IMR-90 (cell line): ENCODE data around the gene KRT36. TPM values are rescaled to one million over a fixed set of nuclear protein-coding genes. Genes with fewer than 3 reads are reported as not detected.

Source experiments
- ATAC-seq: fragments of 200-7000 bp; cut with Tn5 transposase; 2 replicates; pipeline ENCODE4 v1.9.1; 2020; ENCODE audit warnings: low read depth, mild to moderate bottlenecking, moderate library complexity
- BruUV-seq: library from RNA; stranded (reverse); fragments of 400-500 nt; replicated peaks from 2 replicates; lab custom pipeline; 2021; lab: Mats Ljungman, UMichigan
- CTCF ChIA-PET: fragments of 300-600 bp; formaldehyde crosslinking; extraction: SDS; loops from one replicate; lab custom pipeline; 2021; ENCODE audit warnings: antibody characterized with exemption; lab: Yijun Ruan, JAX
- POLR2A ChIA-PET: fragments of 300-600 bp; sonication (Branson Sonifier 250); formaldehyde crosslinking; loops from one replicate; lab custom pipeline; 2022; ENCODE audit warnings: antibody characterized with exemption; ENCODE audit not compliant: unreplicated experiment; lab: Charles Lee
- DNase-seq: peaks from one replicate; pipeline ENCODE4 v3.0.0; 2013
- H2AFZ ChIP-seq: replicated peaks from 2 replicates; pipeline ENCODE3; 2013; ENCODE audit warnings: low read length, mild to moderate bottlenecking; ENCODE audit not compliant: poor library complexity
- H2AK5ac ChIP-seq: 2 replicates; pipeline ENCODE4 v1.6.1; 2013; ENCODE audit warnings: low read depth, low read length, inconsistent platforms
- H2AK9ac ChIP-seq: replicated peaks from 2 replicates; pipeline ENCODE3; 2013; ENCODE audit warnings: mild to moderate bottlenecking, low read depth, low read length, moderate library complexity; ENCODE audit not compliant: poor library complexity
- H2BK120ac ChIP-seq: 2 replicates; pipeline ENCODE4 v1.6.1; 2013; ENCODE audit warnings: low read depth, low read length, inconsistent platforms
- H2BK15ac ChIP-seq: 3 replicates; pipeline ENCODE4 v1.6.1; 2013; ENCODE audit warnings: low read depth, low read length, inconsistent platforms
- H2BK20ac ChIP-seq: 2 replicates; pipeline ENCODE4 v1.6.1; 2013; ENCODE audit warnings: low read depth, mild to moderate bottlenecking, inconsistent platforms, low read length, moderate library complexity
- H2BK5ac ChIP-seq: 2 replicates; pipeline ENCODE4 v1.6.1; 2013; ENCODE audit warnings: mild to moderate bottlenecking, low read depth, low read length, inconsistent platforms; ENCODE audit not compliant: poor library complexity, severe bottlenecking
- H3K14ac ChIP-seq: replicated peaks from 2 replicates; pipeline ENCODE4 v1.6.1; 2013; ENCODE audit warnings: low read depth, low read length, inconsistent platforms
- H3K18ac ChIP-seq: 2 replicates; pipeline ENCODE4 v1.6.1; 2013; ENCODE audit warnings: low read depth, low read length, control low read depth
- H3K23ac ChIP-seq: 2 replicates; pipeline ENCODE4 v1.6.1; 2013; ENCODE audit warnings: low read depth, low read length, inconsistent platforms
- H3K27ac ChIP-seq: 2 replicates; pipeline ENCODE4 v1.5.1; 2013; ENCODE audit warnings: mild to moderate bottlenecking, control low read depth, low read length; ENCODE audit not compliant: insufficient read depth
- H3K27me3 ChIP-seq: 2 replicates; pipeline ENCODE4 v1.6.1; 2013; ENCODE audit warnings: low read length; ENCODE audit not compliant: control insufficient read depth, insufficient read depth
- H3K36me3 ChIP-seq: 2 replicates; pipeline ENCODE4 v1.6.1; 2013; ENCODE audit warnings: low read length, mixed read lengths; ENCODE audit not compliant: control insufficient read depth, insufficient read depth
- H3K4ac ChIP-seq: 2 replicates; pipeline ENCODE4 v1.6.1; 2013; ENCODE audit warnings: low read depth, low read length, inconsistent platforms
- H3K4me1 ChIP-seq: 2 replicates; pipeline ENCODE4 v1.6.1; 2013; ENCODE audit warnings: low read length, mixed read lengths; ENCODE audit not compliant: control insufficient read depth, insufficient read depth
- H3K4me2 ChIP-seq: 2 replicates; pipeline ENCODE4 v1.6.1; 2013; ENCODE audit warnings: low read depth, mild to moderate bottlenecking, control low read depth, low read length, moderate library complexity
- H3K4me3 ChIP-seq: 2 replicates; pipeline ENCODE4 v1.5.1; 2013; ENCODE audit warnings: low read depth, mild to moderate bottlenecking, control low read depth, low read length, moderate library complexity; ENCODE audit not compliant: insufficient read depth
- H3K56ac ChIP-seq: 2 replicates; pipeline ENCODE4 v1.6.1; 2013; ENCODE audit warnings: low read length, inconsistent platforms; ENCODE audit not compliant: insufficient read depth; ENCODE audit errors: extremely low read depth
- H3K79me1 ChIP-seq, 2 experiments: 2 replicates each; pipeline ENCODE4 v1.6.1; 2013; ENCODE audit warnings: low read length in 2 of 2, inconsistent platforms in 1 of 2, low read depth in 1 of 2
- H3K9ac ChIP-seq: 2 replicates; pipeline ENCODE4 v1.6.1; 2013; ENCODE audit warnings: low read depth, low read length, control low read depth
- H3K9me1 ChIP-seq: 2 replicates; pipeline ENCODE4 v1.6.1; 2013; ENCODE audit warnings: low read length, inconsistent platforms; ENCODE audit not compliant: insufficient read depth
- H3K9me3 ChIP-seq: 2 replicates; pipeline ENCODE4 v1.6.1; 2013; ENCODE audit warnings: low read length; ENCODE audit not compliant: control insufficient read depth, insufficient read depth
- H4K20me1 ChIP-seq: 2 replicates; pipeline ENCODE4 v1.6.1; 2013; ENCODE audit warnings: low read length, inconsistent platforms; ENCODE audit not compliant: insufficient read depth
- H4K5ac ChIP-seq: 2 replicates; pipeline ENCODE4 v1.6.1; 2013; ENCODE audit warnings: mild to moderate bottlenecking, low read depth, low read length, control low read depth
- H4K8ac ChIP-seq, 2 experiments: 2 replicates each; pipeline ENCODE4 v1.6.1; 2013; ENCODE audit warnings: low read depth in 2 of 2, low read length in 2 of 2, control low read depth in 1 of 2, inconsistent platforms in 1 of 2
- H4K91ac ChIP-seq: 2 replicates; pipeline ENCODE4 v1.6.1; 2013; ENCODE audit warnings: low read depth, low read length, inconsistent platforms; ENCODE audit not compliant: insufficient read depth
- BHLHE40 ChIP-seq: fragments of 150-350 bp; IDR thresholded peaks from 2 replicates; pipeline ENCODE4 v1.6.1; 2016; ENCODE audit warnings: mild to moderate bottlenecking, low read depth, low read length
- CHD1 ChIP-seq: IDR thresholded peaks from 2 replicates; pipeline ENCODE4 v1.6.1; 2012; ENCODE audit warnings: low read depth, low read length, improper control_type of control experiment
- CTCF ChIP-seq: conservative IDR thresholded peaks from 2 replicates; pipeline ENCODE4 v1.5.1; 2012; ENCODE audit warnings: mild to moderate bottlenecking, low read depth, low read length, improper control_type of control experiment
- ELK1 ChIP-seq: fragments of 150-350 bp; IDR thresholded peaks from 2 replicates; pipeline ENCODE4 v1.6.1; 2016; ENCODE audit warnings: low read depth, mild to moderate bottlenecking, low read length, moderate library complexity, borderline replicate concordance
- MXI1 ChIP-seq: IDR thresholded peaks from 2 replicates; pipeline ENCODE4 v1.6.1; 2012; ENCODE audit warnings: low read depth, mild to moderate bottlenecking, low read length, moderate library complexity, borderline replicate concordance
- RAD21 ChIP-seq: IDR thresholded peaks from 2 replicates; pipeline ENCODE4 v1.6.1; 2012; ENCODE audit warnings: low read length, improper control_type of control experiment
- RCOR1 ChIP-seq: IDR thresholded peaks from 2 replicates; pipeline ENCODE4 v1.6.1; 2012; ENCODE audit warnings: mild to moderate bottlenecking, low read length, improper control_type of control experiment; ENCODE audit not compliant: insufficient replicate concordance
- RFX5 ChIP-seq: IDR thresholded peaks from 2 replicates; pipeline ENCODE4 v1.8.0; 2012; ENCODE audit warnings: low read depth, mild to moderate bottlenecking, low read length, moderate library complexity
- WGBS, 2 experiments: methylation state at CpG; one replicate each; pipeline versions ENCODE4 v1.1.5 to v1.1.7; 2013; ENCODE audit warnings: missing lambda C conversion rate in 2 of 2; ENCODE audit not compliant: insufficient read length in 1 of 2; ENCODE audit errors: extremely low coverage in 2 of 2; 5-methylcytosine and 5-hydroxymethylcytosine counted together
- dilution Hi-C: fragments of 300-500 bp; cut with HindIII; formaldehyde crosslinking; loops from one replicate; pipeline ENCODE4 v1.14.3; 2018; ENCODE audit warnings: low sequenced_read_pairs; ENCODE audit not compliant: unreplicated experiment
- in situ Hi-C: fragments of 300-500 bp; cut with MboI; formaldehyde crosslinking; loops from 3 replicates; pipeline ENCODE4 v1.14.3; 2019; ENCODE audit warnings: low sequenced_read_pairs, inconsistent platforms, mixed read lengths
- intact Hi-C: fragments of 100-400 bp; cut with micrococcal nuclease; formaldehyde crosslinking; loops from 2 replicates; pipeline ENCODE4 v1.10.0; 2022
- polyA plus RNA-seq, 3 experiments: library from polyadenylated mRNA; depleted of rRNA; stranded (reverse); fragments of >200 nt; gene quantifications; 2 replicates each; pipeline ENCODE4 v1.2.3, GENCODE V29; 2012; ENCODE audit warnings: low replicate concordance in 1 of 3
- total RNA-seq: library from RNA; depleted of rRNA; stranded (reverse); fragments of >200 nt; gene quantifications from 2 replicates; pipeline ENCODE4 v1.2.3, GENCODE V29; 2012

The KRT36 gene
- total and polyA plus RNA-seq, 2 of the 4 experiments (the other 2 are of a cell fraction): not detected

DNA sequence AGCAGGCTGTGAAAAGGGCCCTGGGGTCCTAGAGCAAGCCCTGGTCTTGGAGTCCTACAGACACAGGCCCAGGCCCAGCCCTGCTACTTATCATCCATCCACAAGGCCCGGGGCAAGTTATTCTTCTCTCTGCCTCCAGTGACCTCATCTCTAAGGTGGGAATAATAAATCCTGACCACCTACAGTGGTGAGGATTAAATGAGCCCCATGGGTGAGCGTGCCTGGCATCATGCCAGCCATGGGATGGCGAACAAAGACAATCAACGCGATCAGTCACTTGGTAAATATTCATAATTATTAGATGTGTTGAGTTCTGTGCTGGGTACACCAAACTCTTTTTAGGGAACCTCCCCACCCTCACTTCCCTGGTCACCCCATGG is 23.4 kb upstream of the KRT36 start:
- no peak overlapping the region for H3K9ac ChIP-seq
- no peaks in the 10 kb centered on the region for H4K20me1 ChIP-seq
- H3K79me1 ChIP-seq: no peaks in the 10 kb centered on the region
- no peak overlapping the region for H2AK9ac ChIP-seq
- DNase-seq (no peak), ATAC-seq (no peak)
- no peak overlapping the region for H3K56ac ChIP-seq
- no peak overlapping the region for H3K4ac ChIP-seq
- no peak overlapping the region for H4K91ac ChIP-seq
- no peak overlapping the region for H4K5ac ChIP-seq
- in situ Hi-C loops: no loop called here
- H2BK5ac ChIP-seq: no peak overlapping the region
- H3K14ac ChIP-seq: no peak overlapping the region
- H4K8ac ChIP-seq: no peak overlapping the region
- ChIA-PET CTCF (no interaction called here), POLR2A (no interaction called here)
- H2AK5ac ChIP-seq: no peak overlapping the region
- no peaks in the 10 kb centered on the region for H3K36me3 ChIP-seq
- dilution Hi-C loops: no loop called here
- H3K4me3 ChIP-seq: no peak overlapping the region
- no peak overlapping the region for H2BK120ac ChIP-seq
- no peak overlapping the region for H3K27ac ChIP-seq
- H3K18ac ChIP-seq: no peak overlapping the region
- H3K23ac ChIP-seq: no peak overlapping the region
- BruUV-seq: no TSS peak
- H2BK15ac ChIP-seq: no peak overlapping the region
- intact Hi-C loops: no loop called here
- 0 out of 2 replicates have a peak, but pooled peaks cover 1% of the 10 kb centered on the region for H3K27me3 ChIP-seq
- no peak overlapping the region for H3K4me2 ChIP-seq
- H3K9me1 ChIP-seq: 0 out of 2 replicates have a peak, but pooled peaks cover 3% of the 10 kb centered on the region
- no peak overlapping the region for H2BK20ac ChIP-seq
- H3K9me3 ChIP-seq: no peaks in the 10 kb centered on the region
- H2AFZ ChIP-seq: no peak overlapping the region
- no CpG with 5 or more reads among the region's 5 CpGs for WGBS, 2 experiments
- TF ChIP-seq RFX5 (no peak), MXI1 (no peak), ELK1 (no peak), CTCF (no peak), BHLHE40 (no peak), CHD1 (no peak), RAD21 (no peak), RCOR1 (no peak)
- H3K4me1 ChIP-seq: no peaks in the 10 kb centered on the region
